AG04449 (cell line): ENCODE data around the gene RASSF8.

Experiments
- CTCF ChIA-PET: fragments of 350-600 bp; formaldehyde crosslinking; extraction: SDS; loops from one replicate; lab custom pipeline; 2021; ENCODE audit warnings: antibody characterized with exemption; lab: Yijun Ruan, JAX
- POLR2A ChIA-PET: fragments of 400-600, 350-600 bp; formaldehyde crosslinking; extraction: SDS; loops from one replicate; lab custom pipeline; 2020; ENCODE audit warnings: antibody characterized with exemption, inconsistent platforms; lab: Yijun Ruan, JAX
- DNase-seq: peaks from one replicate; pipeline ENCODE4 v3.0.0-alpha.2; 2010; ENCODE audit warnings: low read depth, low spot score
- H3K4me3 ChIP-seq: 2 replicates; pipeline ENCODE4 v1.5.1; 2011; ENCODE audit warnings: low read depth, mild to moderate bottlenecking, control low read depth, low read length
- TF ChIP-seq, protein P1 (sequence below): IDR thresholded peaks from one replicate; pipeline ENCODE4 v1.5.1; 2011; ENCODE audit warnings: mild to moderate bottlenecking, moderate library complexity, low read length, control low read depth, inconsistent platforms; ENCODE audit not compliant: insufficient read depth; ENCODE audit errors: missing control alignments

The RASSF8 gene, protein sequence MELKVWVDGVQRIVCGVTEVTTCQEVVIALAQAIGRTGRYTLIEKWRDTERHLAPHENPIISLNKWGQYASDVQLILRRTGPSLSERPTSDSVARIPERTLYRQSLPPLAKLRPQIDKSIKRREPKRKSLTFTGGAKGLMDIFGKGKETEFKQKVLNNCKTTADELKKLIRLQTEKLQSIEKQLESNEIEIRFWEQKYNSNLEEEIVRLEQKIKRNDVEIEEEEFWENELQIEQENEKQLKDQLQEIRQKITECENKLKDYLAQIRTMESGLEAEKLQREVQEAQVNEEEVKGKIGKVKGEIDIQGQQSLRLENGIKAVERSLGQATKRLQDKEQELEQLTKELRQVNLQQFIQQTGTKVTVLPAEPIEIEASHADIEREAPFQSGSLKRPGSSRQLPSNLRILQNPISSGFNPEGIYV

DNA sequence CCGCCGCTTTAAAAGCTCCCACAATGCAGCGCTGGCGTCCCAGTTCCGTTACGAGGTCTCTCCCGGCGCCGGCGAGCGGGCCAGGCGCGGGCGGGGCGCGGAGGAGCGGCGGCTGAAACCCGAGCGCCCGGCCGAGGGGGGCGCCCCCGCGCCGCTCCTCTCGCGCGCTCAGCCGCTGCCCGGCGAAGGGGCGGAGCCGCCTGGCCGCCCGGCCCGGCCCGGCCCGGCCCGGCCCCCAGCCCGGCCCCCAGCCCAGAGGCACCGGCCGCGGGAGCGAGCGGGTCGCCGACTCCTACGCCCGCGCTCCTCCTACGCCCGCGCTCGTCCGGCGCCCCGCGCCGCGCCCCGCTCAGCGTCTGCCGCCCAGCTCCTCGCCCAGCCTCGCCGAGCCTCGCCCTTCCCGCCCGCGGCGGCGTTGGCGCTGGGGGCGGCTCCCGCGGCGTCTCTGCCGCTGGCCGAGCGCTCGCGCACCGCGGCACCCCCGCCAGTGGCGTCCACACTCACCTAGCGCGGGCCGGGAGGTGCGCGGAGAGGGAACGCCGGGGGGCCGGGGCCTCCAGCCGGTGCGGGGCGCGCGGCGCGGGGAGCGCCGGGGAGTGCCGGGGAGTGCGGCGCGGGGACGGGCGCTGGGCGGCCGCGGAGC is at the start of gene RASSF8:
Gene RASSF8 (plus strand): TSS at position 255 of the 643 bp plus-strand sequence. CDS start 96,662 bp downstream, outside the sequence.
- DNase-seq: no peak
- POLR2A ChIA-PET: interaction anchor here (0.9 to 2.5 kb wide), 6 partner anchors 9 to 74 kb away, joined by 3 to 12 read pairs (median 4); no protein-coding TSS in a partner anchor
- TF ChIP-seq, protein P1, sequence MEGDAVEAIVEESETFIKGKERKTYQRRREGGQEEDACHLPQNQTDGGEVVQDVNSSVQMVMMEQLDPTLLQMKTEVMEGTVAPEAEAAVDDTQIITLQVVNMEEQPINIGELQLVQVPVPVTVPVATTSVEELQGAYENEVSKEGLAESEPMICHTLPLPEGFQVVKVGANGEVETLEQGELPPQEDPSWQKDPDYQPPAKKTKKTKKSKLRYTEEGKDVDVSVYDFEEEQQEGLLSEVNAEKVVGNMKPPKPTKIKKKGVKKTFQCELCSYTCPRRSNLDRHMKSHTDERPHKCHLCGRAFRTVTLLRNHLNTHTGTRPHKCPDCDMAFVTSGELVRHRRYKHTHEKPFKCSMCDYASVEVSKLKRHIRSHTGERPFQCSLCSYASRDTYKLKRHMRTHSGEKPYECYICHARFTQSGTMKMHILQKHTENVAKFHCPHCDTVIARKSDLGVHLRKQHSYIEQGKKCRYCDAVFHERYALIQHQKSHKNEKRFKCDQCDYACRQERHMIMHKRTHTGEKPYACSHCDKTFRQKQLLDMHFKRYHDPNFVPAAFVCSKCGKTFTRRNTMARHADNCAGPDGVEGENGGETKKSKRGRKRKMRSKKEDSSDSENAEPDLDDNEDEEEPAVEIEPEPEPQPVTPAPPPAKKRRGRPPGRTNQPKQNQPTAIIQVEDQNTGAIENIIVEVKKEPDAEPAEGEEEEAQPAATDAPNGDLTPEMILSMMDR: no peak
- CTCF ChIA-PET: interaction anchor here (0.6 to 2.5 kb wide), 10 partner anchors 25 to 571 kb away, joined by 3 to 14 read pairs (median 4); no protein-coding TSS in a partner anchor
- H3K4me3 ChIP-seq: peak within 1 kb of the TSS; percentile 92

DNA sequence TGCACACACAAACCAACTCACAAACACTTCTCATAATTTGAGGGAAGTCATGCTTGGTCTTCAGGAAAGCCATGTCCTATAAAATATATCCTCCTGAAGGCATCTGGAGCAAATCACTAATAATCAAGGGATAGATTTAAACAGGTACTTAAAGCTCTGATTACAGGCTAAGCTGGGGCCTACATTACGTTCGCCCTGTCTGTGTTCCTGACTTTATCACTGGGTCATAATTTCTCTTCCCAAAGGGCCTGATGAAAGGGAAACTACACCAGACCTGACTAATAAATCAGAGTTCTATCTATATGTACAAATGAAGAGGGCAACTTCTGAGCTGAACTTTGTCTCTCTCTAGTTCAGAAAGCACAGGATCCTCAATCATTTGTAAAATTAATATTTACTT is 43.9 kb upstream of the RASSF8 start:
- TF ChIP-seq, protein P1: no peak
- ChIA-PET POLR2A (no interaction called here), CTCF (no interaction called here)
- DNase-seq: no peak
- H3K4me3 ChIP-seq: no peak overlapping the region

DNA sequence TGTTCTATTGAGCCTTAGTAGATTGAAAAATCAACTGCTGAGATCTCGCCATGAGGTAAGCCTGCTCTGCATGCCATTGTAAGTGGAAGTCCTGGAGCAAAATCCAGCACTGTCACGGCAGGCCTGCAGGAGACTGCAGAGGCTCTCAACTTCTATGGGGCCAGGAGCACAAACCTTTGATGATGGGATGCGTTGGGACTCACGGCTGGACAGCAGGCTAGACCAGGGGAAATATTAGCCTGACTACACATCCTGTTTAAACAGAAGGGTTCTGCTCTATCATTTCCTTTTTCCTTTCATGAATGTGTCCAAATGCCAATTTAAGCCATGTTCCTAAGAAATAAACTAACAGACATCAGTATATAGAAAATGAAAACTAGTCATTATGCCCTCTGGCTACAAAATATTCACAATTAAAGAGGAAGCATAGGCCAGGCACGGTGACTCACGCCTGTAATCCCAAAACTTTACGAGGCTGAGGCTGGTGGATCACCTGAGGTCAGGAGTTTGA is 33.9 kb upstream of the RASSF8 start:
- TF ChIP-seq, protein P1: no peak
- no peak for DNase-seq
- ChIA-PET CTCF (no interaction called here), POLR2A (no interaction called here)
- H3K4me3 ChIP-seq: no peak overlapping the region

GRCh38 chr12:25925064-25925463 is 33.4 kb upstream of the RASSF8 start:
- DNase-seq: no peak
- CTCF ChIA-PET: no interaction called here
- POLR2A ChIA-PET: no interaction called here
- H3K4me3 ChIP-seq: no peak overlapping the region
- TF ChIP-seq, protein P1: no peak

- DNase-seq: no peak
- CTCF ChIA-PET: no interaction called here
- no peak overlapping the region for H3K4me3 ChIP-seq
- TF ChIP-seq, protein P1: no peak
- POLR2A ChIA-PET: no interaction called here
Observed at GRCh38 chr12:25926536-25926935, 31.9 kb upstream of the RASSF8 start.

GRCh38 chr12:25929142-25929541 is 29.3 kb upstream of the RASSF8 start:
- CTCF ChIA-PET: no interaction called here
- H3K4me3 ChIP-seq: no peak overlapping the region
- POLR2A ChIA-PET: no interaction called here
- DNase-seq: no peak
- TF ChIP-seq, protein P1: no peak
